HFFc6 (cell line): ENCODE data around the gene INSM2. TPM values are rescaled to one million over a fixed set of nuclear protein-coding genes. Genes with fewer than 3 reads are reported as not detected.
A peak's percentile ranks its signal among the peaks of the same experiment; 100 is the strongest.

Source experiments
- DNase-seq: peaks from one replicate; pipeline ENCODE4 v3.0.0-alpha.2; 2018
- H3K27ac Mint-ChIP-seq: 2 replicates; pipeline ENCODE4 v1.8.0; 2020; ENCODE audit warnings: mild to moderate bottlenecking, mixed read lengths
- H3K27me3 Mint-ChIP-seq: 2 replicates; pipeline ENCODE4 v1.8.0; 2021; ENCODE audit warnings: mild to moderate bottlenecking, moderate library complexity, mixed read lengths; ENCODE audit not compliant: insufficient read depth
- H3K36me3 Mint-ChIP-seq: 2 replicates; pipeline ENCODE4 v1.8.0; 2021; ENCODE audit warnings: low read depth, mixed read lengths
- H3K4me1 Mint-ChIP-seq: 2 replicates; pipeline ENCODE4 v1.8.0; 2020; ENCODE audit warnings: low read depth, mixed read lengths
- H3K4me3 Mint-ChIP-seq: 2 replicates; pipeline ENCODE4 v1.8.0; 2020; ENCODE audit warnings: mild to moderate bottlenecking, moderate library complexity, mixed read lengths
- H3K9me3 Mint-ChIP-seq: 2 replicates; pipeline ENCODE4 v1.8.0; 2020; ENCODE audit warnings: mild to moderate bottlenecking, mixed read lengths
- total RNA-seq, 6 experiments: library from RNA; stranded (reverse); fragmentation: NEBNext Ultra II Directional; extraction: Animal tissue kit (Norgen Biotek cat#: 25700); gene quantifications; 2 replicates in 1 of 6; 3 replicates in 5 of 6; pipeline ENCODE4 v1.2.3, GENCODE V29; 2021
- TF ChIP-seq, protein P1 (sequence below): fragments of 200-600 bp; sonication (generic); IDR thresholded peaks from 2 replicates; pipeline ENCODE4 v1.5.0; 2021; ENCODE audit warnings: antibody characterized with exemption, mild to moderate bottlenecking

The INSM2 gene
- total RNA-seq, 6 experiments from 2014 or later = not detected

DNA sequence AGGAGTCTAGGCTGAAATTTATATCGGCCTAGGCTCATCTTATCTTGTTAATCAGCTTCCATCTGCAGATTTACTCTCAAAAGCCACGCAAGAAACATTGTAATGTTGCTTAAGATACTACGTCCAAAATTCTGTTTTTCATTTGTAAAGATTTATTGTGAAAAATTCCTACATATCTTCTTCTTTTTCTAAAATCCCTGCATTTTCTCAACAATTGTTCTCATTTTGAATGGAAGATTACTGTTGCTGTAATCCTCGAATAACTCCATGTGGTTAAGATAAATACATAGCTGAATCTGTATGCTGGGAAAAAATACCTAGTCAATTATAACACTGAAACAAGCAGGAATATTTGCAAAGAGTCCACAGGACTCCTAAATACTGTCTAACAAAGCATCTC is 15.6 kb downstream of the INSM2 start:
- Mint-ChIP-seq H3K36me3 (no peaks in the 10 kb centered on the region), H3K9me3 (no peaks in the 10 kb centered on the region), H3K4me1 (peaks cover 24% of the 10 kb centered on the region), H3K27me3 (no peaks in the 10 kb centered on the region; the same call in 1 of the 2 replicates), H3K27ac (no peak overlapping the region), H3K4me3 (no peak overlapping the region)
- DNase-seq = no peak
- TF ChIP-seq, protein P1, sequence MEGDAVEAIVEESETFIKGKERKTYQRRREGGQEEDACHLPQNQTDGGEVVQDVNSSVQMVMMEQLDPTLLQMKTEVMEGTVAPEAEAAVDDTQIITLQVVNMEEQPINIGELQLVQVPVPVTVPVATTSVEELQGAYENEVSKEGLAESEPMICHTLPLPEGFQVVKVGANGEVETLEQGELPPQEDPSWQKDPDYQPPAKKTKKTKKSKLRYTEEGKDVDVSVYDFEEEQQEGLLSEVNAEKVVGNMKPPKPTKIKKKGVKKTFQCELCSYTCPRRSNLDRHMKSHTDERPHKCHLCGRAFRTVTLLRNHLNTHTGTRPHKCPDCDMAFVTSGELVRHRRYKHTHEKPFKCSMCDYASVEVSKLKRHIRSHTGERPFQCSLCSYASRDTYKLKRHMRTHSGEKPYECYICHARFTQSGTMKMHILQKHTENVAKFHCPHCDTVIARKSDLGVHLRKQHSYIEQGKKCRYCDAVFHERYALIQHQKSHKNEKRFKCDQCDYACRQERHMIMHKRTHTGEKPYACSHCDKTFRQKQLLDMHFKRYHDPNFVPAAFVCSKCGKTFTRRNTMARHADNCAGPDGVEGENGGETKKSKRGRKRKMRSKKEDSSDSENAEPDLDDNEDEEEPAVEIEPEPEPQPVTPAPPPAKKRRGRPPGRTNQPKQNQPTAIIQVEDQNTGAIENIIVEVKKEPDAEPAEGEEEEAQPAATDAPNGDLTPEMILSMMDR = no peak

DNA sequence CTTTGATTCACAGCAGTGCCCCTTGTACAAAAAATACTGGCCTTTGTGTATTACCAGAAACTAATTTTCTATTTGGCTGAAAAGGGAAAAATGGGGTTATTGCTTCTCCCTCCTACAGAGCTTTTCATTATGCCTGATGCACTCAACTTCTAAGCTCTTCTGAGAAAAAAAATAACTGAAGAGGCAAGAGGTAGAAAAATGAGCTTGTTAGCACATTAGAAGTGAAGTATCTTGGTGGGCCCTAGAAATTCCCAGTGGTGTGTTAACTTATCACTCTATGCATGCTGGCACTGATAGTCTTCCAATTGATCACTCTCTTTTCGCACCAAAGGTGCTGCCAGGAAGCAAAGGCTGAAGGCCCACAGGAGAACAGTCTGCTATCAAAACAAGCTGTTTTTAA is 17.1 kb downstream of the INSM2 start:
- H3K4me1 Mint-ChIP-seq = peaks cover 29% of the 10 kb centered on the region
- H3K27ac Mint-ChIP-seq = no peak overlapping the region
- H3K9me3 Mint-ChIP-seq = no peaks in the 10 kb centered on the region
- H3K36me3 Mint-ChIP-seq = no peaks in the 10 kb centered on the region
- H3K4me3 Mint-ChIP-seq = no peak overlapping the region
- H3K27me3 Mint-ChIP-seq = no peaks in the 10 kb centered on the region; the same call in 1 of the 2 replicates
- TF ChIP-seq, protein P1 = no peak
- no peak for DNase-seq

DNA sequence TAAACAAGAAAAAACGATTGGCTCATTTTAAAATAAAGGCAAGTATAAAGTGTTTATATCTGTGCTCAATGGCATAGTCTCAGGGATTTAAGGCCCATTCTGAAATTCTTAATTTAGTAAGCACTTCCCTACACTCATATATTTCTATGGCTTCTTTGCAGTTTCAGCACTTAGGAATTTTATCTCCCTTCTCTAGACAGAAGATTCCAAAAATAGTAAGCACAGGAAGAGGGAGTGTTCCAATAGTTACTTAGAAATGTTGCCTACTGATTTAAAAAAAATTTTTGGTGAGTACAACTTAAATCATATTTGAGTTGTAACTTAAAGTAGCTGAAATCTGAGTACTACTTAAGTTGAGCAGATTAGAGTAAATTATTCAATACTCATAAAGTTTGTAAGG is 19.8 kb downstream of the INSM2 start:
- H3K9me3 Mint-ChIP-seq = no peaks in the 10 kb centered on the region
- TF ChIP-seq, protein P1 = no peak
- H3K36me3 Mint-ChIP-seq = no peaks in the 10 kb centered on the region
- no peaks in the 10 kb centered on the region for H3K27me3 Mint-ChIP-seq
- H3K4me3 Mint-ChIP-seq = peak overlapping the region; percentile 60
- peak overlapping the region; percentile 65 for H3K27ac Mint-ChIP-seq
- H3K4me1 Mint-ChIP-seq = peaks cover 29% of the 10 kb centered on the region
- DNase-seq = peak; percentile 64

DNA sequence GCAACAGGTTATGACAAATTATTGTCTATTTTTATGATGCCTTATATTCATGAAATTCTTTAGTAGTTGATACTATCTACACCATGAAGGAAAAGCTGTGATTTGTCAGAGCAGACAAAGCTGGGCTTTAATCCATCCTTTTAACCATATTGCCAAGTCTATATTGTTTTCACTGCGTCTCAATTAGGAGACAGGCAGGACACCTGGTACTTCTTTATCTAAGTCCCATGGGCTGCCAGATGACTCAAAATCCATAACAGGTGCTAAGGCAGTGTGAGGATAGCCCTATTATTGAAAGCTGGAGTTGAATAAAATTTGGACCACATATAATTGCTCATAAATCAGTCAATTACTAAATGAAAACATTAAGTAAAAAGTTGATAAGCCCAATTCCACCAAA is 22.6 kb downstream of the INSM2 start:
- H3K27ac Mint-ChIP-seq = no peak overlapping the region
- H3K36me3 Mint-ChIP-seq = no peaks in the 10 kb centered on the region
- H3K27me3 Mint-ChIP-seq = no peaks in the 10 kb centered on the region
- H3K9me3 Mint-ChIP-seq = no peaks in the 10 kb centered on the region
- DNase-seq = no peak
- no peak overlapping the region for H3K4me3 Mint-ChIP-seq
- peaks cover 29% of the 10 kb centered on the region for H3K4me1 Mint-ChIP-seq
- TF ChIP-seq, protein P1 = no peak

DNA sequence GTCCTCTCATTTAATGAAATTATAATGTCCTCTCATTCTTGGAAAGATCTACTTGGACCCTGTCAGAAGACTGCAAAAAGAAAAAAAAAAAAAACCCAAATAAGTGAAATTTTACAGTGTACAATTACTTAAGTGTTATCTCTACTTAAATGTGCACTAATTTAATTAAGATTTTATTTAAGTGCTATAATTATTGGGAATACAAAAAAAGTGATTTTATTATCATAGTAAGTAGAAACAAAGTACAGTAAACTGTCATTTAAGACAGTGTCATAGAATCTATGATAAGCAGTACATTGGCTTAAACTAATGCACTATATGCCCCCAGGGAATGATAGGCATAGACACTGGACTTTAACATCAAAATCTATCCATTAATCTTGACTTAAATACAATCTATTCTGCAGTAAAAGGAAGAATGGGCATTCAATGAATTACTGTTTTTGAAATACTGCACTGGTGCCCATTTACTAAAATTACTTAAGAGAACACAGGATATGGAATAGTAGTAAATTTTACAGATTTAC is 23.3 kb downstream of the INSM2 start:
- Mint-ChIP-seq H3K27ac (no peak overlapping the region), H3K27me3 (no peaks in the 10 kb centered on the region), H3K4me1 (peaks cover 26% of the 10 kb centered on the region), H3K36me3 (no peaks in the 10 kb centered on the region), H3K9me3 (no peaks in the 10 kb centered on the region), H3K4me3 (no peak overlapping the region)
- TF ChIP-seq, protein P1 = no peak
- no peak for DNase-seq

DNA sequence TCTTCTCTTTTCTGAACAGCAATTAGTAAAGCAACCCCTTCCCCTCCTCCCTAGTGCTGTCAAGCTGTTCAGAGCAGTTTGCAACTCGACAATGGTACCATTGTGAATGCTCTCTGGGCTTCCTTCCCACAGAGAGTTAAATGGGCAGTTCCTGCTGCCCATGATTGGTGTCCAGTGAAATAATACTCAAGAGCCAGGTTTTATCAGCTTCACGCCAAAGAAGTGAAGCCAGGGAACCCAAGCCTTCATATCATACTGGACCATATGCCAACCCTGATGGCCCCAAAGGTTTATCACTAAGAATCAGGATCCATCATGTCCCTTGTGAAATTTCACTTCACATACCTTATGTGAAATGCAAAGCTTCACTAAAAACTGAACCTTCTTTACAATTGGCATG is 24.7 kb downstream of the INSM2 start:
- no peak for DNase-seq
- Mint-ChIP-seq H3K27me3 (no peaks in the 10 kb centered on the region), H3K4me3 (no peak overlapping the region), H3K4me1 (peaks cover 14% of the 10 kb centered on the region), H3K36me3 (no peaks in the 10 kb centered on the region), H3K27ac (no peak overlapping the region), H3K9me3 (no peaks in the 10 kb centered on the region)
- TF ChIP-seq, protein P1 = no peak
